ENCODE results near the gene PLEKHA1.

The PLEKHA1 gene

DNA sequence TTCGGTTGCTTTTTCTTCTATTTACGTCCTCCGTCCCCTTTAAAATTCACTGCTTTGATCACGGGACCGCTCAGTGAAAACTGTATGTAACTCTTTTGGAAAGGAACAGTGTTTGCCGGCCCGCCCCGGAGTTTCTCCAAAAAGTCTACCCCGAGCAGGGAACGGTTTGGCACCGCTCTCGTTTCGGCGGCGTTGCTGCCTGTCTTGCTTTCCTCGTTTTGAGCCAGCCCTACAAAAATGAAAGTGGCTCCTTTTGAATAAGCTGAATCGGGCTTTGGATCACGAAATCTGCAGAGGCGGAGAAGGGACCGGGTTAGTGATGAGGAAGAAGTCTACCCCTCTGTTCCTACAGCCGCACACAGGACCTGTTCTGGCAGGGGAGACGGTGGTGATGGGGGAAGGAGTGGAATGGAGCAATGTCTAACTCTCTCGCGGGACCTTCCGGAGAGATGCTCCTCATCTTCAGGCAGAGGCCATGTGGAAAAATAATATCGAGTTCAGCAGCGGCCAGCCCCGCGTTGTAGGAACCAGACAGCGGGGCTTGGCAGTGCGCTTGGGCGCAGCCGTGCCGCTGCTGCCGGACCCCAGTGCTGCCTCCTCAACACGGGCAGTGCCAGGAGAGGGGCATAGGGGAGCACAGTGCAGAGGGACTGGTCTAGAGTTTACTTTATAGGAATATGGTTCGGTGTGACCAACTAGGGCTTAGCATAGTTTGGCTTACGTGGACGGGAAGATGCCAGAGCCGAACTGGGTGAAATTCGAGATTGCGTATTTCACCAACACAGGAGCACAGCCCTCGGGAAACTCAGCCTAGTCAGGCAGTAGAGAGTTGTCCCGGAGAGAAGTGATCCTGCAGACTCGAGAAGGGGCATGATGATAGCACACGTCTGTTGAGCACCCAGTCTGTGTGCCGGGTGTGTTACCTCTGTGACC, 88.3 kb downstream of the PLEKHA1 start:
- Histone ChIP-seq H3K36me3 (ENCODE audit: insufficient read depth, low read length) (no peaks in the 10 kb centered on the region), H3K9me3 (ENCODE audit: control insufficient read depth, insufficient read depth, low read length) (no peaks in the 10 kb centered on the region), H3K4me1 (ENCODE audit: insufficient read depth, low read length) (peaks cover 3% of the 10 kb centered on the region), H3K9ac (ENCODE audit: low read depth, low read length) (peak overlapping the region; percentile 36)

DNA sequence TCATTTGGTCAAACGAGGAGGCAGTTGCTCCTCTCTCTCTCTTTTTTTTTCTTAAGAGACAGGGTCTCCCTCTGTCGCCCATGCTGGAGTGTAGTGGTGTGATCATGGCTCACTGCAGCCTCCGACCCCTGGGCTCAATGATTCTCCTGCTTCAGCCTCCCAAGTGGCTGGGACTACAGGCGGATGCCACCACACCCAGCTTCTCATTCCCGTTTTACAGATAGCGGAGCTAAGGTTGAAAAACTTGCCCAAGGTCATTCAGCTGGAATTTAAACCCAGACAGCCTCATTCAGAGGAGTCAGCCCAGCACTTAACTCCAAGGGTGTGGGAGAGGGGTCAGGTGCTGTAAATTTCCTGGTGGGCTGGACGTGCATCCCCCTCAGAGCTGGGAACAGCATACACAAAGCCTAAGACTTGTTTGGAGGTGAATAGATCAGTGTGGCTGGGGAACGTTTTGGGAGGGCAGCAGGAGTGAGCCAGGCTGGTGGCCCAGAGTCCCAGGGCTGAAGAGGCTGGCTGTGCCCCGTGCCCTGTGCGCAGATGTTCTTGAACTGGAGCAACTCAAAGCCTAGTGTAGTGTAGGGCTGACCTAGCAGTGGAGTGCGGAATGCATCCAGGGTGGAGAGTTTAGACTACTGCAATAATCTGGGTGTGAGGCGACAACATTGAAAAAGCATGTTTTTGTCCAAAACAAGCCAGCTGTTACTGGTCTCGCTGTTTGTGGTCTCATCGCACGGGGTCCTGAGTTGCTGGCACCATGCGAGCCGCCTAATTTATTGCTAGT, 89.2 kb downstream of the PLEKHA1 start:
- no peaks in the 10 kb centered on the region for H3K9me3 ChIP-seq (ENCODE audit: control insufficient read depth, insufficient read depth, low read length)
- H3K9ac ChIP-seq (ENCODE audit: low read depth, low read length), result no peak overlapping the region
- no peaks in the 10 kb centered on the region for H3K36me3 ChIP-seq (ENCODE audit: insufficient read depth, low read length)

DNA sequence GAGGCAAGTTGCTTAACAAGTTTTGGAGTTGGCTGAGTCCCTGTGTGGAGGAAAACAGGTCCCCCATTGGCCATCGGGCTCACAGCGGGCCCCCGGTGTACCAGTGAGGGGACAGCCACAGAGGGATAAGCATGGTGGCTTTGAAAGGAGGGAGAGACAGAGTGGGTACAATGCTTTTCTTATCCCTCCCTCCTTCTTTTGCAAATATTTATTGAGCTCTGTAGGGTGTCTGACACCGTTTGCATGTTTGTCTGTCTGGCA, 89.7 kb downstream of the PLEKHA1 start:
- H3K9ac ChIP-seq (ENCODE audit: low read depth, low read length), result no peak overlapping the region
- H3K4me1 ChIP-seq (ENCODE audit: insufficient read depth, low read length), result peaks cover 3% of the 10 kb centered on the region
- no peaks in the 10 kb centered on the region for H3K36me3 ChIP-seq (ENCODE audit: insufficient read depth, low read length)
- no peaks in the 10 kb centered on the region for H3K9me3 ChIP-seq (ENCODE audit: control insufficient read depth, insufficient read depth, low read length)

More for the DNA sequence above, 89.2 kb downstream of the PLEKHA1 start:
- H3K4me1 ChIP-seq (ENCODE audit: insufficient read depth, low read length), result peaks cover 3% of the 10 kb centered on the region

DNA sequence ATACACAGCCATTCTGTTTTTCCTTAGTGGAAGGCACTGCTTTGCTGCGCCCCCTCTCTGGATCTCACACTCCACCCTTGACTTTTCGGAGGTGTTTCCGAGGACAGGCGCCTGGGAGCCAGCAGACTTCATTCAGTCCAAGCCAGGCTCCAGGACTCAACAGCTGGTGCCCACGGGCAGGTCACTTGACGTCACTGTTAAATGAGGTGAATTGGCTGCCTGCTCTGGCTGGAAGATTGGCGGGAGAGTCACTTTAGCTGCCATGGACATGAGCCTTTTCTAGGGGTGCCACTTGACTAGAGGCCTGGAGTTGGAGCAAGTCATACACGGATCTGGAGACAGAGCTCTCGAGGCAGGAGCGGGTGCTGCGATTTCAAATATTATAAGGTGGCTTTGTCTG, 90.1 kb downstream of the PLEKHA1 start:
- peaks cover 3% of the 10 kb centered on the region for H3K4me1 ChIP-seq (ENCODE audit: insufficient read depth, low read length)
- H3K9ac ChIP-seq (ENCODE audit: low read depth, low read length), result no peak overlapping the region
- no peaks in the 10 kb centered on the region for H3K9me3 ChIP-seq (ENCODE audit: control insufficient read depth, insufficient read depth, low read length)
- no peaks in the 10 kb centered on the region for H3K36me3 ChIP-seq (ENCODE audit: insufficient read depth, low read length)

DNA sequence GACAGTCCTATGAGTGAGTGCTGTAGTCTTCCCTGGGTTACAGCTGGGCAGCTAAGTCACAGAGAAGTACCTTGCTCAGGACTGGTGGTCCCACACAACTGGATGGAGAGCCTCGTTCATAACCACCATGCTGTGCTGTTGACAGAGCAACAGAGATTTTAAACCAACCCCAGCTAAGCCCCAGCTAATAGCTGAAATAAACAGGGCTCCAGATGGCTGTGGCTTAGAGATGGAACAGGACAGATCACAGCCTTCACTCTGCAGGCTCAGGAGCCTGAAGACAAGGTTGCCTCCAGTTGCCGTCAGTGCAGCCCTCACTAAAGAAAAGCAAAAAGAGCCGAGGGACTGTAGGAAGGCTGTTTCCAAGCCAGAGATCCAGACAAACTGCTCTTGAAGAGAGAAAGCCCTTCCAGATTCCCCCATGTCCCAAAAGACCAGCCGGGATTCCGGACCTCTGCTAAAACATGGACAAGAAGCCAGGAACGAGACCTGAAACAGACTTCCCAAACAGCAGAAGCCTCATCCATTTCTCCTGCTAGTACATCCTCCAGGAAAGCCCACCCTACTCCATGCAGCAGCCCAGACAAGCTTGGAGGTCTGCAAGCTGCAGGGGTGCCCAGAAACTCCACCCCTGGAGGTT, 91.0 kb downstream of the PLEKHA1 start:
- Histone ChIP-seq H3K4me1 (ENCODE audit: insufficient read depth, low read length) (peaks cover 3% of the 10 kb centered on the region; the same call in 1 of the 2 replicates), H3K9me3 (ENCODE audit: control insufficient read depth, insufficient read depth, low read length) (no peaks in the 10 kb centered on the region), H3K9ac (ENCODE audit: low read depth, low read length) (no peak overlapping the region), H3K36me3 (ENCODE audit: insufficient read depth, low read length) (no peaks in the 10 kb centered on the region)

DNA sequence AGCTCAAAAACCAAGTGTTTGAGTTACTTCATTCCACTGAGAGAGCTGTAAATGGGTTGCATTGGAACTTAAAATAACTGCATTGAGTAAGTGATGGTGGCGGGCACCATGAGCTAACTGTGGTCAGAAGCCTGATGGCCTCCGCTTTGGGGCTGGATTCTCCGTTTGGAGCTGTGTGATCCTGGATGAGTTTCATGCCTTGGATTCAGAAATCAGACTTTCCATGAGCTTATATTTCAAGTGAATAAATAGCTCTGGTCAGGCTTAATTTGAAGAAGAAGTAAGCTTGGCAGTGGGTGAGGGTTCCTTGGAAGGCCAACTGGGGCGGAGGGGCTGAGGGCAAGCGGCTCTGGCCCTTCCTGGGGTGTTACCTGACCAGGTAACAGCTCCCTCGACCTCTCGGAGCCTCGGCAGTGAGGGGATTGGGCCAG, 92.5 kb downstream of the PLEKHA1 start:
- H3K36me3 ChIP-seq (ENCODE audit: insufficient read depth, low read length), result no peaks in the 10 kb centered on the region
- no peak overlapping the region for H3K9ac ChIP-seq (ENCODE audit: low read depth, low read length)
- peaks cover 3% of the 10 kb centered on the region; the same call in 1 of the 2 replicates for H3K4me1 ChIP-seq (ENCODE audit: insufficient read depth, low read length)
- H3K9me3 ChIP-seq (ENCODE audit: control insufficient read depth, insufficient read depth, low read length), result no peaks in the 10 kb centered on the region

DNA sequence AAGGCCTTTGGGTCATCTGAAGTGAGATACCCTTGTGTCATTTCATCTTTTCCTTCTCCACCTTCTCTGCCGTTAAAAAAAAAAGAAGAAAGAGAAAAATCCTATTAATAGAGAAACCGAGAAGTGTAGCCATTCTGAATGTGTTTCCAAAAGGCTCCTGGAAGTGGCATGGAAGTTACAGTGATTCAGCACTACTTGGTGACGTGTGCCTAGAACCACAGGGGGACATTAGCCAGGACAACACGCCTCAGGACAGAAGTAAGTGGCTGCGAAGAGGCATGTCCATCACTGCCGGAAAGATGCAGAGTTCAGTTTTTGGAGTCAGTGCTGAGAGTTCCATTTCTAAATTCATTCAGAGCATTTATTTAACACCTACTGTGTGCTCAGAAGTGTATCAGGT, 93.2 kb downstream of the PLEKHA1 start:
- Histone ChIP-seq H3K9ac (ENCODE audit: low read depth, low read length) (no peak overlapping the region), H3K4me1 (ENCODE audit: insufficient read depth, low read length) (peaks cover 3% of the 10 kb centered on the region; the same call in 1 of the 2 replicates), H3K9me3 (ENCODE audit: control insufficient read depth, insufficient read depth, low read length) (no peaks in the 10 kb centered on the region), H3K36me3 (ENCODE audit: insufficient read depth, low read length) (no peaks in the 10 kb centered on the region)

DNA sequence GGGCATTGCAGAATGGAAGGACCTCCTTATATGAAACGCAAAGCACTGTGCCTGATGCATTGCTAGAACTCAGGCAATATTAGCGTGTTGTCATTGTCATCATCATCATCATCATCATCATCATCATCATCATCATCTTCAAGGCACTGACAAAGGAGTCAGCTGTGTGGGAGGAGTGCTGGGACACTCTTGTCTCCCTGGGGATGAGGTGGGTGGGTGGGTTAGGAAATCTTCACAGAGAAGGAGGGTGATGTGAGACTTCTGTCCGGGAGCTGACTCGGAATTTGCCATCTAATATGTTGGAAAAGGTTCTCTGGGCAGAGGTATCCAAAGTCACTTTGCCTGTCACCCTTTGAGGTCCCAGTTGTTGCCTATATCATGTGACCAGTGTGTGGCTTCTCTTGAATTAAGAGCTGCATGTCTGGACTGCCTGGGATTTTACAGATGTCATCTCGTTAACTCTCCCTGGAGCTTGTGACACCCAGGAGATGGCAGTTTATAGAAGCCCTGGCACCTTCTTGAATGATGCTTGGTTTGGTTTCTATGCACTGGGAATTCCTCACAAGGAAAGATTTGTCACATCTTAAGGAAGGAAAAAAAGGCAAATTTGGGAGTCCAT, 93.9 kb downstream of the PLEKHA1 start:
- no peaks in the 10 kb centered on the region for H3K9me3 ChIP-seq (ENCODE audit: control insufficient read depth, insufficient read depth, low read length)

DNA sequence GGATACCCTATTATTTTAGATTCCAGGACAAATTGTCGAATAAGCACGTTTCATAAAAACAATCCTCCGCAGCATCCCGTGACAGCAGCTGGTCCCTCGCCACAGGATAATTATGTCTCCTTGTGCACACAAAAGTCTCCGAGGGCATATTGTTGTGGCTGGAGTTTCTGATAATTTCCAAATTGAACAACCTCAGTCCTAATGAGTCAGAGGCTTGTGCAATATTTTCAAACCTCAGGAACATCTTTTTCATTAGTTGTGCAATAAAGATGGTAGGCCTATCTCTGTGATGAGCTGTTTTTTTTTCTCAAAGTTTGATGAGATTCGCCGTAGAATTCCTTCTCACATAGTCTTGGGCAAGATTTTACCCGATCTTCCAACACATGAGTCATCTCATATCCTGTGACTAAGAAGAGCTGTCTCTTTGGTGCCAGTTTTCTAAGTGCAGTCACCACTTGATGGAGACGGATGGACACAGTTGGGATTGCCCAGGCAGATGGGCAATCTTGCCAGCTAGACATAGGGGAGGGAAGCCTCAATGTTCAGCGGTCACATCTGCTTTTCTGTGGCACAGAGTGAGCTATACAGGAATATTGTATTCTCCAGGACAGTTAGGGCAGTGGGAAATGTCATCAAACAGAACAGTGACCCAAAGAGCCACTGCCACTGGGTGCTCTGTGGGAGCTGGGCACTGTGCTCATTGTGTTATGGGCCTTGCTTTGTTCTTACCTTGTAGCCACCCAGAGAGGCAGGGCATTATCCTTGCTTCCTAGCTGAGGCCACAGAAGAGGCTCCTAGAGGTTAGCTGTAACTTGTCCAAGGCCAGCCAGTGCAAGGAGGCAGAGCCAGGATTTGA, 94.6 kb downstream of the PLEKHA1 start:
- Histone ChIP-seq H3K9ac (ENCODE audit: low read depth, low read length) (no peak overlapping the region), H3K36me3 (ENCODE audit: insufficient read depth, low read length) (no peaks in the 10 kb centered on the region), H3K4me1 (ENCODE audit: insufficient read depth, low read length) (peaks cover 3% of the 10 kb centered on the region; the same call in 1 of the 2 replicates), H3K9me3 (ENCODE audit: control insufficient read depth, insufficient read depth, low read length) (no peaks in the 10 kb centered on the region)

More for the DNA sequence above, 93.9 kb downstream of the PLEKHA1 start:
- no peak overlapping the region for H3K9ac ChIP-seq (ENCODE audit: low read depth, low read length)
- H3K36me3 ChIP-seq (ENCODE audit: insufficient read depth, low read length), result no peaks in the 10 kb centered on the region
- no peaks in the 10 kb centered on the region for H3K4me1 ChIP-seq (ENCODE audit: insufficient read depth, low read length)

DNA sequence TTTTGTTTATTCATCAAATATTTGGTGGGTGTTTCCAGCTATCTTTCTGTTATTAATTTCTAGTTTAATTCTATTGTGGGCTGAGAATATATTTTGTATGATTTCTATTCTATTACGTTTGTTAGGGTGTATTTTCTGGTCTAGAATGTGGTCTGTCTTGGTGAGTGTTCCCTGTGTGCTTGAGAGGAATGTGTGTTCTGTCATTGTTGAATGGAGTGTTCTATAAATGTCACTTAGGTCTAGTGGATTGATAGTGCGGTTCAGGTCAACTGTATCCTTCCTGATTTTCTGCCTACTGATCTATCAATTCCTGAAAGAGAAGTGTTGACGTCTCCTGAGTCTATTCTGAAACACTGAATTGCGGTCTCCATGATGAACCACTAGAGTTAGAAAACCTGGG, 95.3 kb downstream of the PLEKHA1 start:
- Histone ChIP-seq H3K36me3 (ENCODE audit: insufficient read depth, low read length) (no peaks in the 10 kb centered on the region), H3K9me3 (ENCODE audit: control insufficient read depth, insufficient read depth, low read length) (no peaks in the 10 kb centered on the region), H3K4me1 (ENCODE audit: insufficient read depth, low read length) (peaks cover 10% of the 10 kb centered on the region), H3K9ac (ENCODE audit: low read depth, low read length) (no peak overlapping the region)

DNA sequence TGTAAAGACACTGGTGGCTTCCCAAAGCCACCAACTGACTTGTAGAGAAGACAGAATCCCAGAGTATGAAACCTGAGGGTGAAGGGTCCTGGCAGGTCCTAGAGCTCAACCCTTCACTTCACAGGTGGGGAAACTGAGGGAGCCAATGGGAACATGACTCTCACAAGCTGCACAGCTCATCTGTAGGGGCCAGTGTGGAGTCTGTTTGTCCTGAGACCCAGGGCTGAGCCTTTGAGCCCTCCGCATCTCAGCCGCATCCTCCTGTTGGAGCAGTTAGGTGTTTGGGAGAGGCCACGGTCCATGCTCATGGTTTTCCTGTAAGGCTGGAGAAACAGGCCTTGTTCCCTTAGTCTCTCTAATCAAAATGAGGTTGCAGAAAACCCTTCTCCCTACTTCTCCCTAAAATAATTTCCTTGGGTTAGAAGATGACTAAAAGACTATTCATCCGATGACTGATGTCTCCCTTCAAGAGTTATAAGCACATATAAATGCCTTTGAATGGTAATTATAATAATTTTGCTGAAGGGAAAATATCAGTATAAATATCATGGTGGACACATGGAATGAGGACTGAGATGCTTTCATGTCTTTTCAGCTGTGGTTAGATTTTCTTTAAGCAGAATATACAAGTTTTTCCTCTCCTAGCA, 97.1 kb downstream of the PLEKHA1 start:
- H3K4me1 ChIP-seq (ENCODE audit: insufficient read depth, low read length), result peaks cover 24% of the 10 kb centered on the region
- no peaks in the 10 kb centered on the region for H3K36me3 ChIP-seq (ENCODE audit: insufficient read depth, low read length)
- H3K9me3 ChIP-seq (ENCODE audit: control insufficient read depth, insufficient read depth, low read length), result no peaks in the 10 kb centered on the region
- no peak overlapping the region for H3K9ac ChIP-seq (ENCODE audit: low read depth, low read length)

DNA sequence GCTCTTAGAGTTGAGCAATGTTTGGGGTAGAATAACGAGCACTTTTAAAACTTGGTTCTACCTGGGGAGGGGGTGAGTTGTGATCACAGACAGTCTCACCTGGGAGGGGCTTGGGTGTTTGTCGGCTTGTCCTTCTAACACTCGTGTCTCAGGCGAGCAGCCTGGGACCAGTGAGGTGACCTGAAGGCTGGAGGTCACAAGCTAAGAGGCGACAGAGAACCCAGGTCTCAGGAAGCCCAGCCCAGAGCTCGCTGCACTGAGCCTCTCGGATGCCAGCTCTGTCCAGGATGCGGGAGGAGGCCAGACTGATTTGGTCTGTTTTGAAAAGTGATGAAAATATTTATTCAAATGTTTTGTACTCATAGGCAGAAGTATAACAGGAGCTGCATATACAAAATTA, 98.6 kb downstream of the PLEKHA1 start:
- no peaks in the 10 kb centered on the region for H3K9me3 ChIP-seq (ENCODE audit: control insufficient read depth, insufficient read depth, low read length)
- H3K4me1 ChIP-seq (ENCODE audit: insufficient read depth, low read length), result peaks cover 29% of the 10 kb centered on the region
- no peak overlapping the region for H3K9ac ChIP-seq (ENCODE audit: low read depth, low read length)
- no peaks in the 10 kb centered on the region for H3K36me3 ChIP-seq (ENCODE audit: insufficient read depth, low read length)

DNA sequence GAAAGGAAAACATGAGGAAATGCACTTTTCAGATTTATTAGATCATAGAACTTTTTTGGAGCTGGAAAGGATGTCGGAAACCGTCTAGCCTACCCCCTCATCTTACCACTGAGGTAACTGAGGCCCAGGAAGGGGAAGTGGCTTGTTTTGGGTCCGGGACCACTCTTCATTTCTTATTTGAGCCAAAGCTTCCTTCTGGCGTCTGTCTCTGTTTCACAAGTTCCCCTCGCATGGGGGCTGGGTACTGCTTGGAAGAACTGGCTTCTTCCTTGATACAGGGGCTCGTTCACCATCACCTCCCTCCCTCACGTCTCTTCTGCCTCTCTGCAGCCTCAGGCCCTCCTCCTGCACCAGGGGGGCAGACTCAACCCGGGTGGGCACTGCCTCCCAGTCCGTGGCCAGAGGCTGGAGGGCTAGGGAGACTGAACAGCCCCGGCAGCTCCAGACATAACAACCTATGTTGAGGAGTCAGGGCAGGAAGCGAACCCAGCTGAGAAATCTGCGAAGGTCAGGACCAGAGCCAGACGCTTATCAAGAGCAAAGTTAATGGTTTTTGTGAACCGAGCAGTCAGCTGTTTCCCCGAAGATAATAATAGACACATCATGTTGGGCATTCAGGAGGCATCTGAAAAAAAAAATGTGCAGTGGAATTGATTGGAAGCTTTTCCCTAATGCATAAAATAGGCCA, 99.8 kb downstream of the PLEKHA1 start:
- peaks cover 33% of the 10 kb centered on the region for H3K4me1 ChIP-seq (ENCODE audit: insufficient read depth, low read length)
- no peaks in the 10 kb centered on the region for H3K9me3 ChIP-seq (ENCODE audit: control insufficient read depth, insufficient read depth, low read length)
- H3K9ac ChIP-seq (ENCODE audit: low read depth, low read length), result no peak overlapping the region
- no peaks in the 10 kb centered on the region for H3K36me3 ChIP-seq (ENCODE audit: insufficient read depth, low read length)

Data from ES-I3 (cell line).